ENCODE results near the gene XAGE5.
"Not testable (repeated sequence)": the region's sequence is repeated elsewhere in the genome, so short reads cannot be mapped to it uniquely, and the experiment has no call there.

Gene XAGE5, protein sequence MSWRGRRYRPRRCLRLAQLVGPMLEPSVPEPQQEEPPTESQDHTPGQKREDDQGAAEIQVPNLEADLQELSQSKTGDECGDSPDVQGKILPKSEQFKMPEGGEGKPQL

DNA sequence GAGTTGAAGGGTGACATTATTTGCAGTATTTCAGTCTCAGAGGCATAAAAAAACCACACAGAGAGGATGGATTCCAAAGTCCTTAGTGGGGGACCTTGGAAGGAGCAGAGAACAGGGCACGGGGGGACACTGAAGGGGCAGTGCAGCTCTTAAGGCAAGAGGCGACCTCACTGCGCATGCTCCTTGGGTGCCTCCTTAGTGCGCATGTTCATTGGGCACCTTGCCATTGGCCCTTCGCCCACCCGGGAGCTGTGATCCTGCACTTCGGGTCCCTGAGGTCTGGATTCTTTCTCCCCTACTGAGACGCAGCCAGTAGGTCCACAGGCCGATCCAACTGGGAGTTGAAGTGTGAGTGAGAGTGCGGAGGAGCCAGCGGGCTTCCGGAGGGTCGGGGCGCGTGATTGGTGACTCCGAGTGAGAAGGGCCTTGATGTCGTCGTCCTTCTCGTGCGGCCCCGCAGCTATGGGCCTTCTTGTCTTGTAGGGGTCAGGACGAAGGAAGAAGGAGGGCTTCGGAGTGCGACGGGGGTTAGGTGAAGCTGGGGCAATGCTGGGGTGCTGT lies at the start of gene XAGE5:
TSS of gene XAGE5 (plus strand) at position 223 of the 561 bp plus-strand sequence. CDS start 1,280 bp downstream, outside the sequence.
- DNase-seq, result no peak

DNA sequence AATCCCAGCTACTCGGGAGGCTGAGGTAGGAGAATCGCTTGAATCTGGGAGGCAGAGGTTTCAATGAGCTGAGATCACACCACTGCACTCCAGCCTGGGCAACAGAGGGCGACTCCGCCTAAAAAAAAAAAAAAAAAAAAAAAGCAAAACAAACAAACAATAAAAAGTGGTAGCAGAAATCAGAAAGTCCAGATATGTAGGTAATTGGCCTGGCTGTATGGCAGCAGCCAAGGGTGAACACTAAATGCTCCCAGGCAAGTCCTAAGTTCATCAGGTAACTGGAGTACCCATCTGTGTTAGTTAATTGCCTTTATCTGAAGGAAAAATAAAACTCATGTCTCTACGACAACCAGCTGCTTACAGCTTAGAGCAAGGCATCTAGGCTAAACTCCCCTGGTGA lies 45.1 kb upstream of the XAGE5 start:
- DNase-seq, result not testable (repeated sequence)

DNA sequence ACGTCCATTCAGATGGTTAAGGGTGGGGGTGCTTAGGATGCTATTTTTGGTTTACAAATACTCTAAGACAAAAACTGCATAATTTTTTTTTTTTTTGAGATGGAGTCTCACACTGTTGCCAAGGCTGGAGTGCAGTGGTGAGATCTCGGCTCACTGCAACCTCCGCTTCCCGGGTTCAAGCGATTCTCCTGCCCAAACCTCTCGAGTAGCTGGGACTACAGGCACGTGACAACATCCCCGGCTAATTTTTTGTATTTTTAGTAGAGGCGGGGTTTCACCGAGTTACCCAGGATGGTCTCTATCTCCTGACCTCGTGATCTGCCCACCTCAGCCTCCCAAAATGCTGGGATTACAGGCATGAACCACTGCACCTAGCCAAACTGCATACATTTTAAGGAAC lies 37.6 kb upstream of the XAGE5 start:
- not testable (repeated sequence) for DNase-seq

DNA sequence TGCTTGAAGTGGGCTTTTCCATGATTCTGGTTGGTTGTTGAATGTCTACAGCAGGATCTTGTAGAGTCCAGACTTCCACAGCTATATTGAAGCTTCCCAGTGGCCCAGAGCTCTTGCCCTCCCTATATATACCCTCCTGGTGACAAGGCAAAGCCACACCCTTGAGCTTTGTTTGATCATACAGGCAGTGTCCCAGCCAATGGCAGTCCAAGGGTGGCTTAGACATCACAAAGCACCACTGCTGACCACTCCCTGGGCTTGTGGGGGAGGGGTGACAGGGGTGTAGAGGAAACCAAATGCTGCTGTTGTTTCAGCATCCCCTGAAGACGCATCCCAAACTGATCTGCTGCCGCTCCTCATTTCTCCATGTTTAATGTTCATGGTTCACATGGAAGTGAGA lies 13.8 kb upstream of the XAGE5 start, which contains the start of gene SPANXN5:
TSS of gene SPANXN5 (minus strand) at position 101 of the 400 bp plus-strand sequence. CDS start at position 22, 79 bp downstream.
- not testable (repeated sequence) for DNase-seq

DNA sequence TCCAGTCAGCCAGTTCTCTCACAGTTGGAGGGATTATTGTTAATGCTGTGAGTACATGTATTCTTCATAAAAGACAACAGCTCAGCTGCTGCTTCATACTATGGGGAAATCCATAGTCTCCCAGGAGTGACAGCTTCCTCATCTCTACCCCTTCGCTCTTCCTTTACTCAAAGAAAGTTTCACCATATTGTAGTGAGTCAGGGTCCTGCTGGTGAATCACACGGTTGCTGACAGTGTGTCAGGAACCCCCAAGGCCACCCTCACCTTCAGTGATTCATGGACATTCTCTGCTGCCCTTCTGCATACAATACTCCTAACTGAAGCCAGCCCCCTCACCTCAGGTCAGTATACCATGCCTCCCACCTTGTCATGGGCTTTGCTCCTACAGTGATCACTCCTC lies 6.2 kb upstream of the XAGE5 start:
- DNase-seq, result not testable (repeated sequence)

DNA sequence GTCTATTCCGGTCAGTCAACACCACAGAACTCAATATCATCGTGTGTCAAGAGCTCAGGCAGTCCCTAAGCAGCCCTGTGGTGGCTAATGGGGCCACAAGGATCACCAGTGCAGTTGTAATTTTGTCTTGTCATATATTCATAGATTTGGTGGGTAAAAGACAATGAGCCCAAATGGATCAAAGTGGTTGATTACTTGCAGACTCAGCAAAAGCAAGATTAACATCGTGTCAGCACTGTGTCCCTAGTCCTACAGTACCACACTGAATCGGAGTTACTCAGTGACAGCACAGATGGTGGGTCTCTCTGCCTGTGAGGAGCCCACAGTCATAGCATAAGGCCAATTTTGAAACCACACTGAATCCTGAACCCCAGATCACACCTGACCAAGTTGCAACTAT lies 8.7 kb downstream of the XAGE5 start:
- DNase-seq, result no peak

DNA sequence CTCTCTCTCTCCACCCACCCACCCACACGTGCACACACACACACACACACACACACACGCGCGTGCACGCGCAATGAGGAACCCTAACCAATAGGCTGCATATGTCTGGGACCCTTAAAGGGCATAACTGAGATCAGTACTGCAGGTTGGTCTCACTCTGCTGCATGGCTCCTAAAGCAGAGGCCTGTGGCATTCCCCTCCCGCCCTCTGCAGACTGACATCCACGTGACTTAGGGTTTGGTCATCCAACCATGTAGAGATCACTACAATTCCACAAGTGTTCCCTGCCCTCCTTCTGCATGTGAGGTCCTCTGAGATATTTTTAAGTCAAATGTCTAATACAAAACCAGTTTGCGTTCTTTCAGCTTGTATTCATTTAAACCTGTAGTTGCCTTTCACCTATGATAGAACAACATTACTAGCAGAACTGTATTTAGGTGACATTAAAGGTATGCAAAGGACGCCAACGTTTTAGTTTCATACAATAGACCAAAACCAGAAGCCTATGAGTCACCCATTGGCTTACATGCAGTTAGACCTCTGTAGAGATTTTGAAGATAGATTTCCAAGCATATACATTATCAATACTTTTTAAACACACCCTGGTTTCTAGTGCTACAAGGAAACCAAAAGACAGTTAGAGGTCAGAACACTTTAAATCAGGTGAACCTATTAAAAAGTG lies 10.1 kb downstream of the XAGE5 start:
- DNase-seq, result no peak

DNA sequence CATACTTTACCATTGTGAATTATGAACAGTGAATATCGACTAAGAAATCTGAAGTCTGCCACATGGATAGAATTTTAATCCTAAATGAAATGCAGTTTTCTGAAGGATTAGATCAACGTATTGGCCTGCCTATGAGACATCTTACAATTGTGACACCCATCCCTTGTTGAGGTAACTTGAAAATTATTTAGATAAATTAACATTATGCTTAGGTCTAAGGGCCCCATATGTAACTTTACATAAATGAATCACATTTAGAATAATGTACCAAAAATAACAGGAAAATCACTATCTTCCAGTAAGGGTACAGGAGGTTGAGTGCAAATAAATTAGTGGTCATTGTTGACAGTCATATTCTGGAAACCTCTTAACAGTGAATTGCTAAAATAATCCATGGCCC lies 13.5 kb downstream of the XAGE5 start:
- DNase-seq, result no peak

DNA sequence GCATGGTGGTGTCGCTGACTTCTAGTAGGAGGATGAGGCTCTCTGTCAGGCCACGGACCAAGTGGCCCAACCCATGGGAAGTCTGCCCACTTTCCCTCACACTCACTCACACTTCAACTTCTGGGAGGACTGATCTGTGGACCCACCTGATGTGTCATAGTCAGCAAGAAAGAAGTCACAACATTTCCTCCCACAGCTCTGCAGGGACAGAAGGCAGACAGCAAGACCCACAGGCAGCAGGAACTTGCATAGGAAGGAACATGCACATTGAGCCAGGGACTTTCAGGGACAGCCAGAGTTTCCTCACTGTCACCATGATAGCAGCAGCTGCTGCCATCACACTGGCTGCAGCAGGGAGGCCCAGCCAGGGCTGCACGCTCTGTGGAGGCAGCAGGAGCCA lies 19.5 kb downstream of the XAGE5 start:
- DNase-seq, result no peak

DNA sequence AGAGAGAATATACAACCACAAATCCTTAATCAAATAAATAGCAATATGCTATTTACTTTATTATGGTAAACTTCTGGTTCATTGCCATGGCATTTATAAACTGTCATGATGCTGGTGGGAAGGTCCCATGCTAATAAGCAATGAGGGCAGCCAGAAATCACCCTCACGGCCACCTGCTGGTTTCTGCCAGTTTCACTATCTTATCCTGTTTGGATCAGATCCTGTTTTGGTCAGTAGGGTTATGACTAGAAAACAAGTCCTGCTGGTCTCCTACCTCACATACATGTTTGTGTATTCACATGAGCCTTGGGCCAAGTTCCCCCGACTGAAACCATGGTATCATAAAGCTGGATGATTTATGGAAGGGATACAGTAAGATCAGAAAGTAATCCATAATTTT lies 28.1 kb downstream of the XAGE5 start:
- no peak for DNase-seq

DNA sequence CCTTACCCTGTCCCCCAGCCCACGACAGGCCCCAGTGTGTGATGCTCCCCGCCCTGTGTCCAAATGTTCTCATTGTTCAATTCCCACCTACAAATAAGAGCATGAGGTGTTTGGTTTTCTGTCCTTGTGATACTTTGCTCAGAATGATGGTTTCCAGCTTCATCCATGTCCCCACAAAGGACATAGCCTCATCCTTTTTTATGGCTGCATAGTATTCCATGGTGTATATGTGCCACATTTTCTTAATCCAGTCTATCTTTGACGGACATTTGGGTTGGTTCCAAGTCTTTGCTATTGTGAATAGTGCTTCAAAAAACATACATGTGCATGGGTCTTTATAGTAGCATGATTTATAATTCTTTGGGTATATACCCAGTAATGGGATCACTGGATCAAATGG lies 32.5 kb downstream of the XAGE5 start:
- not testable (repeated sequence) for DNase-seq

DNA sequence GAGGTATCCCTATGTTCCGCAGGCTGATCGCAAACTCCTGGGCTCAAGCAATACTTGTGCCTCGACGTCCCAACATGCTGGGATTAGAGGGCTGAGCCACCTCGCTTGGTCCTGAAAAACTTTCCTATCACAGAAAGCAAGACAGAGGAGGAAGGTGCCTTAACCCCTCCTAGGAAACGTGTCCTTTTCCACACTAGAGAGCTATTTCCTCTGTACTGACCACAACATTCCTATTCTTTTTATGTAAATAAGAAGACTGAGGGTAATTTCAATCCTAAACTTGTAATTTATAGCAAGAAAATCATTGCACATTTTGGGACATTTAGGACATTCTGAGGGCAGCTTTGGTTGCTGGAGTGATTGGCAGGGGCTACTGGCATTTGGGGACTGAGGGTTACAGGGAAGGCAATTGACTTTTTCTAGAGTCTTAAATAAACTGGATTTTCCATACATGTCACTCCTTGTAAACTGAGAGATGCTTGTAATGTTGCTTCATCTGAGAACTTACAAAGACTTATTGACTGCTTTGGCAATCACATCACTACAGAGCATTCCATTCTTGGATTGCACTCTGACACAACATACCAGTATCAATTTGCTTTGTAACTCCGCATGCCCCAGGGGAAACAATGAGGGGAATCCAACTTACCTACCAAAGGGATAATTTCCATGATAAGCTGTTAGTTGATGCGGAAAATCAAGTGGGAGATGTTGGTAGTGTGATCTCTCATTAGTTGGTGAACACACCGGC lies 41.2 kb downstream of the XAGE5 start:
- no peak for DNase-seq

DNA sequence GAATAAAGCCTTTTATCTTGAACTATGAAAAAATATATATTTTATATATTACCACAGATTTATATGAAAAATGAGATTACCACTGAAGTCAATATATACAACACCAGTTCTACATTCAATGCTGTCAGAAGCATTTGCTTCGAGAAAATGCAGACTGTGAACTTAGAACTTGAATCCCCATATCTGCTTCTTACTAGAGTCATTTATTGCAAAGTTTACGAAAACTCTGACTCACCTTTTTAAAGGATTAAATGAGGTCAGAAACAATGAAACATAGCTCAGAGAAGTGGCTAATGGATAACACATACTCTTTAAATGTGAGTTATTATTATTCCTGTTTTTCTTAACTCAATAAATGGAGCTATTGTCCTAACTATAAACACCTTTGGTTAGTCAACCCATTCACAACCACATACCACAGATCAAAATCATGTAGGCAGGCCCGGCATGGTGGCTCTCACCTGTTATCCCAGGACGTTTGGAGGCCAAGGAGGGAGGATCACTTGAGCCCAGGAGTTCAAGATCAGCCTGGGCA lies 46.0 kb downstream of the XAGE5 start:
- not testable (repeated sequence) for DNase-seq

DNA sequence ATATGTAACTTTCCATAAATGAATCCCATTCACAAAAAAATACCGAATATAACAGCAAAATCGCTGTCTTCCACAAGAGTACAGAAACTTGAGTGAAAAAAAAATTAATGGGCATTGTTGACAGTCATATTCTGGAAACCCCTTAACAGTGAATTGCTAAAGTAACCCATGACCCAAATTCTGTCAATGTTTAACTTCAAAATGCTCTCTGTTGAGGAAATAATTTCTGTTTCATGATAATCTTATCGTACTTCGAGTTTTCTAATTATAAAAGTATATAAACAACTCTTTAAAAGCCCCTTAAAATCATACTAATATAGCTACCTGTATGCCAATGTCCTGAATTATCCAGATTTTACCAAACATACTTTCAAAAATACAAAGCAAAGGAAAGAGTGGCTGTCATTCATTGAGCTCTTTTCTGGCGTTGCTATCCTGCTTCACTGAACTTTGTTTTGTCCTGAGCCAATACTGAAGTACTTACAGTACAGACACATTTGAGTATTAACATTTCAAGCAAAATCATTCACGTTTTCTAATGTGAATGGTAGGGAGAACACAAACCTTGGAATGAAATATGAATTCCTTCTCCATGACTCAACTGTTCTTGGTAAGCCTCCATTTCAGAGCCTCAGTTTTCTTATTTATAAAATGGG lies 54.4 kb downstream of the XAGE5 start:
- DNase-seq, result no peak

All from NCI-H2227 treated with DMSO at 0.1 percent for 48 hours (cell line).